ENCODE measurements around the gene SLC35D2. TPM values are rescaled to one million over a fixed set of nuclear protein-coding genes. Genes with fewer than 3 reads are reported as not detected.
"Not testable (repeated sequence)": the region's sequence is repeated elsewhere in the genome, so short reads cannot be mapped to it uniquely, and the experiment has no call there.

The SLC35D2 gene
- total and polyA plus RNA-seq, 4 donors, result 14.9 to 27.2 (median 21.5) TPM

DNA sequence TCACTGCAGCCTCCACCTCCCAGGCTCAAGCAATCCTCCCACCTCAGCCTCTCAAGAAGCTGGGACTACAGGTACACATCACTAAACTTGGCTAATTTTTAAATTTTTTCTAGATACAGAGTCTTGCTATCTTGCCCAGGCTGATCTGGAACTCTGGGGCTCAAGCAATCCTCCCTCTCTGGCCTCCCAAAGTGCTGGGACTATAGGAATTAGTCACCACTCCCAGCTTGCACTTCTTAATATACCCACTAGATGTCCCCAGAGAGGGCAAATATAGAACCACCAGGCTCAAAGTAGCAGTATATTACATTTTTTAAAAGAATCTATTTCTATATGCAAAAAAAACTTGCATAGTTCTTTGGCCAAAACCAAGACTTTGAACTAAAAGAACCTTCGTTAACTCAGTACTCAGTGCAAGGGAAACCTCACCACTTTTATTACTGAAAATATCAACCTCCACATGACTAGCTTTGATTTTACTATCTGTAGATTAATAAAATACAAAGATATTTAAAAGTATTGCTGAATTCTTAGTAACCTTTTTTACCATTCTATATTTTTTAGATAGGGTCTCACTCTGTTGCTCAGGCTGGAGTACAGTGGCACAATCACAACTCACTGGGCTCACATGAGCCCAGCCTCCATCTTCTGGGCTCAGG, 55.7 kb downstream of the SLC35D2 start:
- TF ChIP-seq, protein P1, sequence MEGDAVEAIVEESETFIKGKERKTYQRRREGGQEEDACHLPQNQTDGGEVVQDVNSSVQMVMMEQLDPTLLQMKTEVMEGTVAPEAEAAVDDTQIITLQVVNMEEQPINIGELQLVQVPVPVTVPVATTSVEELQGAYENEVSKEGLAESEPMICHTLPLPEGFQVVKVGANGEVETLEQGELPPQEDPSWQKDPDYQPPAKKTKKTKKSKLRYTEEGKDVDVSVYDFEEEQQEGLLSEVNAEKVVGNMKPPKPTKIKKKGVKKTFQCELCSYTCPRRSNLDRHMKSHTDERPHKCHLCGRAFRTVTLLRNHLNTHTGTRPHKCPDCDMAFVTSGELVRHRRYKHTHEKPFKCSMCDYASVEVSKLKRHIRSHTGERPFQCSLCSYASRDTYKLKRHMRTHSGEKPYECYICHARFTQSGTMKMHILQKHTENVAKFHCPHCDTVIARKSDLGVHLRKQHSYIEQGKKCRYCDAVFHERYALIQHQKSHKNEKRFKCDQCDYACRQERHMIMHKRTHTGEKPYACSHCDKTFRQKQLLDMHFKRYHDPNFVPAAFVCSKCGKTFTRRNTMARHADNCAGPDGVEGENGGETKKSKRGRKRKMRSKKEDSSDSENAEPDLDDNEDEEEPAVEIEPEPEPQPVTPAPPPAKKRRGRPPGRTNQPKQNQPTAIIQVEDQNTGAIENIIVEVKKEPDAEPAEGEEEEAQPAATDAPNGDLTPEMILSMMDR (IDR thresholded peaks at IDR 0.05; ENCODE audit: control extremely low read depth, extremely low read depth), result peak; percentile 67
- Histone ChIP-seq H3K9me3 (ENCODE audit: control insufficient read depth in 4 of 4, insufficient read depth in 3 of 4, low read length in 3 of 4) (no peaks in the 10 kb centered on the region), H3K36me3 (ENCODE audit: control insufficient read depth in 4 of 4, insufficient read depth in 4 of 4, low read length in 4 of 4) (peaks cover 0 to 7% (median 5%) of the 10 kb centered on the region in 4 donors), H3K27me3 (ENCODE audit: control insufficient read depth in 3 of 3, insufficient read depth in 3 of 3, low read length in 2 of 3) (no peaks in the 10 kb centered on the region), H3K4me1 (ENCODE audit: control insufficient read depth in 5 of 5, insufficient read depth in 5 of 5, low read length in 5 of 5) (no peaks in the 10 kb centered on the region), H3K4me3 (no peak overlapping the region), H3K27ac (ENCODE audit: low read depth in 1 of 2, low read length in 1 of 2) (no peak overlapping the region), H3K9ac (ENCODE audit: insufficient read depth in 1 of 2, low read length in 2 of 2) (no peak overlapping the region)
- DNase-seq (peak; percentile 45 to 77 (median 72)), ATAC-seq (ENCODE audit: insufficient read depth, low FRiP score) (peak; percentile 79)
- WGBS, 2 donors, result 54 to 63% methylated on average over 1 of the region's 1 CpG

DNA sequence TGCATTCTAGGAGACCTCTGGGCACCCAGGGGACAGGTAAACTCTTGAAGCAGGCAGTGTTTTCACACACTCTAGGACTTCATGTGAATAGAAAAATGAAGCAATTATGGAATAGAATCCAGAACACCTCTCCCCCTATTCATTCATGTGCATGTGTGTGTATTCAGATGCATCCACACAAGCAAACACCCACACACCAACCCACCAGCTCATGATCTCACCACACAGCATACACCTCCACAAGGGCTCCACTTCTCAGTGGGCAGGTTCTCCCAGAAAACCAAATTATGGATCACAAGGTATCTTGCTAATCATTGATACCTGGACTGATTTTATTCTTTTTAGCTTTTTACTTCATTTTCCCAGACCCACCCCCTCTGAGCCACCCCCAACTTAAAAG, 60.3 kb downstream of the SLC35D2 start:
- no peaks in the 10 kb centered on the region for H3K27me3 ChIP-seq (ENCODE audit: control insufficient read depth in 3 of 3, insufficient read depth in 3 of 3, low read length in 2 of 3)
- no peak for DNase-seq
- no peaks in the 10 kb centered on the region for H3K9me3 ChIP-seq (ENCODE audit: control insufficient read depth in 4 of 4, insufficient read depth in 3 of 4, low read length in 3 of 4)
- ATAC-seq (ENCODE audit: insufficient read depth, low FRiP score), result no peak
- H3K9ac ChIP-seq (ENCODE audit: insufficient read depth in 1 of 2, low read length in 2 of 2), result no peak overlapping the region
- TF ChIP-seq, protein P1 (IDR thresholded peaks at IDR 0.05; ENCODE audit: control extremely low read depth, extremely low read depth), result no peak
- H3K4me3 ChIP-seq, result no peak overlapping the region
- no peak overlapping the region for H3K27ac ChIP-seq (ENCODE audit: low read depth in 1 of 2, low read length in 1 of 2)
- peaks cover 0 to 11% (median 5%) of the 10 kb centered on the region in 4 donors for H3K36me3 ChIP-seq (ENCODE audit: control insufficient read depth in 4 of 4, insufficient read depth in 4 of 4, low read length in 4 of 4)
- H3K4me1 ChIP-seq (ENCODE audit: control insufficient read depth in 5 of 5, insufficient read depth in 5 of 5, low read length in 5 of 5), result no peaks in the 10 kb centered on the region

DNA sequence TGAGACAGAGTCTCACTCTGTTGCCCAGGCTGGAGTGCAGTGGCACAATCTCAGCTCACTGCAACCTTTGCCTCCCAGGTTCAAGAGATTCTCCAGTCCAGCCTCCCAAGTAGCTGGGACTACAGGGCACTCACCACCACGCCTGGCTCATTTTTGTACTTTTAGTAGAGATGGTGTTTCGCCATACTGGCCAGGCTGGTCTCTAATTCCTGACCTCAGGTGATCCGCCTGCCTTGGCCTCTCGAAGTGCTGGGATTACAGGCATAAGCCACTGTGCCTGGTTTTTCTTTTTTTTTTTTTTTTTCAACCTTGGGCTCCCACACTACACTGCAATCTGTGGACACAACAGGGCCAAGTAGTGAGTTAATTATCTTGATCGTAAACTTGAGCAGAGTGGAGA, 60.8 kb downstream of the SLC35D2 start:
- not testable (repeated sequence) for H3K27me3 ChIP-seq (ENCODE audit: control insufficient read depth in 3 of 3, insufficient read depth in 3 of 3, low read length in 2 of 3); H3K4me3 ChIP-seq; ATAC-seq (ENCODE audit: insufficient read depth, low FRiP score); H3K27ac ChIP-seq (ENCODE audit: low read depth in 1 of 2, low read length in 1 of 2); H3K9me3 ChIP-seq (ENCODE audit: control insufficient read depth in 4 of 4, insufficient read depth in 3 of 4, low read length in 3 of 4); H3K9ac ChIP-seq (ENCODE audit: insufficient read depth in 1 of 2, low read length in 2 of 2); H3K4me1 ChIP-seq (ENCODE audit: control insufficient read depth in 5 of 5, insufficient read depth in 5 of 5, low read length in 5 of 5); DNase-seq
- H3K36me3 ChIP-seq (ENCODE audit: control insufficient read depth in 4 of 4, insufficient read depth in 4 of 4, low read length in 4 of 4), result peaks cover 0 to 11% (median 5%) of the 10 kb centered on the region in 4 donors
- WGBS, 2 donors, result 82 to 89% methylated on average over 5 of the region's 5 CpGs

DNA sequence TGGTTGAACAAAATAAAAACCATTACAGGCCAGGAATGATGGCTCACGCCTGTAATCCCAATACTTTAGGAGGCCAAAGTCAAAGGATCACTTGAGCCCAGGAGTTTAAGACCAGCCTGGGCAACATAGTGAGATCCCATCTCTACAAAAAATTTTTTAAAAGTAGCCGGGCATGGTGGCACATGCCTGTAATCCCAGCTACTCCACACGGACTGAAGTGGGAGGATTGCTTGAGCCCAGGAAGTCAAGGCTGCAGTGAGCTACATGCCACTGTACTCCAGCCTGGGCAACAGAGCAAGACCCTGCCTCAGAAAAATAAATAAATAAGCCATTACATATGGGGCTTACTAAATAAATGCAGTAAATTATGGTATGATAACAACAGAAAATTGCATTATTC, 61.3 kb downstream of the SLC35D2 start:
- 94 to 98% methylated on average over 3 of the region's 3 CpGs for WGBS, 2 donors
- H3K9ac ChIP-seq (ENCODE audit: insufficient read depth in 1 of 2, low read length in 2 of 2); ATAC-seq (ENCODE audit: insufficient read depth, low FRiP score): not testable (repeated sequence)

More for the DNA sequence above, 61.3 kb downstream of the SLC35D2 start:
- not testable (repeated sequence) for H3K9me3 ChIP-seq (ENCODE audit: control insufficient read depth in 4 of 4, insufficient read depth in 3 of 4, low read length in 3 of 4); DNase-seq; H3K4me1 ChIP-seq (ENCODE audit: control insufficient read depth in 5 of 5, insufficient read depth in 5 of 5, low read length in 5 of 5); H3K27me3 ChIP-seq (ENCODE audit: control insufficient read depth in 3 of 3, insufficient read depth in 3 of 3, low read length in 2 of 3); H3K27ac ChIP-seq (ENCODE audit: low read depth in 1 of 2, low read length in 1 of 2); H3K4me3 ChIP-seq
- H3K36me3 ChIP-seq (ENCODE audit: control insufficient read depth in 4 of 4, insufficient read depth in 4 of 4, low read length in 4 of 4), result peaks cover 0 to 11% (median 5%) of the 10 kb centered on the region in 4 donors

Data from lung (tissue), 12 donors.